ENCODE measurements around the gene ANKRD1. TPM values are rescaled to one million over a fixed set of nuclear protein-coding genes. Genes with fewer than 3 reads are reported as not detected.

The ANKRD1 gene
- 0.11 and 0.13 TPM in 2 replicates for total RNA-seq (2021)
- long read RNA-seq = 0 reads

DNA sequence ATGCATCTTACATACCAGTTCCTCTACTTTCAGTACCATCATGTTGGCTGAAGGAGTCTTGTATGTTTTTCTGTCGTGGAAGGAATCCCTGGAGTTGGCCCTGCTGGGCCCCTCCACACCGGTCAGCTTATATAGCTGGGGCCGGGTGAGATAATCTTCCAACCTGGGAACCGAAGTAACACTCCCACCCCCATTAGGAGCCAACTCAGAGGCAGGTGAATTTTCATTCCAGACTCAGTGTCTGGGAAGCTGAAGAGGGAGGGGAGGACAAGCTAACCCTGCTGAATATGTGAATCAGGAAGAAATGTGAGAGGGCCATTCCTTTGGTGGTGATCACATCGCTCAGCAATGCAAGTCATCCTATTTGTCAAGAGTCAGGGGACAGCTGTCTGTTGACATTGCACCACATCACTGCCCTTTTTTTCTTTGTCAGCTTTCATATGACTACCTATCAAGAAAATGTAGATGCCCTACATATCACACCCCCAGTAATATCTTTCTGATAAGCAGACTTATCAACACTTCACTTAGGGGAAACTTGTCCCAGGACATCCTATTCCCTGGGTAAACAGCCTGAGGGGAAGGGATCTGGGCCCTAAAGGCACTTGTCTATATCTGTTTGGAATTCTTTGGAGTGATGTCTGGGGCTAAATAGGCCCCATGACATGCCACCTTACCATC, at the start of gene ANKRD1:
ANKRD1 (minus strand) TSS at position 102 of the 681 bp plus-strand sequence; CDS start at position 42, 60 bp downstream.
- peaks cover 85% of the 10 kb centered on the region for H3K27me3 ChIP-seq (ENCODE audit: insufficient read depth, low read length)
- H3K14ac ChIP-seq (ENCODE audit: insufficient read depth, low read length) = no peak within 1 kb of the TSS
- H2BK120ac ChIP-seq (ENCODE audit: low read depth, low read length, poor library complexity, severe bottlenecking) = no peak within 1 kb of the TSS
- no peak within 1 kb of the TSS for H3K56ac ChIP-seq (ENCODE audit: insufficient read length, low read depth, low read length)
- Mint-ChIP-seq H3K36me3 (ENCODE audit: insufficient read depth in 1 of 3, low read depth in 3 of 3) (no peaks in the 10 kb centered on the region; a peak in 1 of 7 replicates), H3K9me3 (peaks cover 0 to 6% of the 10 kb centered on the region in 2 experiments; a peak in 2 of 5 replicates), H3K4me3 (no peak within 1 kb of the TSS), H3K27me3 (ENCODE audit: low read depth) (peaks cover 100% of the 10 kb centered on the region), H3K27ac (no peak within 1 kb of the TSS), H3K4me1 (peaks cover 20 to 32% of the 10 kb centered on the region in 2 experiments)
- no peak within 1 kb of the TSS for H4K91ac ChIP-seq (ENCODE audit: insufficient read length, low read depth, low read length)
- no peak within 1 kb of the TSS for H3K27ac ChIP-seq (ENCODE audit: insufficient read length, low read depth, low read length)
- no peaks in the 10 kb centered on the region for H3K79me2 ChIP-seq (ENCODE audit: insufficient read depth, low read length)
- H2BK12ac ChIP-seq (ENCODE audit: insufficient read length, low read depth, low read length) = no peak within 1 kb of the TSS
- no peaks in the 10 kb centered on the region for H3K4me1 ChIP-seq (ENCODE audit: insufficient read depth, low read length)
- WGBS (ENCODE audit: extremely low coverage, insufficient read length, low lambda C conversion rate) = no CpG with 5 or more reads among the region's 5 CpGs
- H3K79me1 ChIP-seq (ENCODE audit: insufficient read depth, low read depth, low read length, poor library complexity, severe bottlenecking) = no peaks in the 10 kb centered on the region
- no peak within 1 kb of the TSS for H2AFZ ChIP-seq (ENCODE audit: low read length)
- peak within 1 kb of the TSS; percentile 24 for H3T11ph ChIP-seq (ENCODE audit: low read length)
- H4K8ac ChIP-seq (replicated peaks; ENCODE audit: insufficient read length, low read depth, low read length) = no peak within 1 kb of the TSS
- no peak within 1 kb of the TSS for H3K9ac ChIP-seq (ENCODE audit: extremely low read depth, insufficient read length, low read length)
- no peaks in the 10 kb centered on the region for H4K20me1 ChIP-seq (ENCODE audit: control insufficient read depth, insufficient read depth, insufficient read length)
- H3K23me2 ChIP-seq (ENCODE audit: insufficient read length, low read depth, low read length, poor library complexity, severe bottlenecking) = no peaks in the 10 kb centered on the region
- H3K4ac ChIP-seq (ENCODE audit: low read depth, low read length) = no peak within 1 kb of the TSS
- DNase-seq = peak; percentile 76
- no peak within 1 kb of the TSS for H2BK20ac ChIP-seq (ENCODE audit: low read depth, low read length, poor library complexity, severe bottlenecking)
- no peak within 1 kb of the TSS for H2BK5ac ChIP-seq (ENCODE audit: insufficient read length, low read length)
- no peak within 1 kb of the TSS for H3K23ac ChIP-seq (ENCODE audit: insufficient read length, low read depth, low read length)
- H3K9me3 ChIP-seq (ENCODE audit: control insufficient read depth, low read depth, low read length) = no peaks in the 10 kb centered on the region
- H2AK5ac ChIP-seq (ENCODE audit: insufficient read length, low read length) = no peak within 1 kb of the TSS
- H3K4me2 ChIP-seq (ENCODE audit: insufficient read depth, insufficient read length, low read length) = no peak within 1 kb of the TSS
- no peak within 1 kb of the TSS for H2BK15ac ChIP-seq (ENCODE audit: low read depth, low read length)
- H3K18ac ChIP-seq (ENCODE audit: insufficient read length, low read depth, low read length) = no peak within 1 kb of the TSS
- TF ChIP-seq, protein P1, sequence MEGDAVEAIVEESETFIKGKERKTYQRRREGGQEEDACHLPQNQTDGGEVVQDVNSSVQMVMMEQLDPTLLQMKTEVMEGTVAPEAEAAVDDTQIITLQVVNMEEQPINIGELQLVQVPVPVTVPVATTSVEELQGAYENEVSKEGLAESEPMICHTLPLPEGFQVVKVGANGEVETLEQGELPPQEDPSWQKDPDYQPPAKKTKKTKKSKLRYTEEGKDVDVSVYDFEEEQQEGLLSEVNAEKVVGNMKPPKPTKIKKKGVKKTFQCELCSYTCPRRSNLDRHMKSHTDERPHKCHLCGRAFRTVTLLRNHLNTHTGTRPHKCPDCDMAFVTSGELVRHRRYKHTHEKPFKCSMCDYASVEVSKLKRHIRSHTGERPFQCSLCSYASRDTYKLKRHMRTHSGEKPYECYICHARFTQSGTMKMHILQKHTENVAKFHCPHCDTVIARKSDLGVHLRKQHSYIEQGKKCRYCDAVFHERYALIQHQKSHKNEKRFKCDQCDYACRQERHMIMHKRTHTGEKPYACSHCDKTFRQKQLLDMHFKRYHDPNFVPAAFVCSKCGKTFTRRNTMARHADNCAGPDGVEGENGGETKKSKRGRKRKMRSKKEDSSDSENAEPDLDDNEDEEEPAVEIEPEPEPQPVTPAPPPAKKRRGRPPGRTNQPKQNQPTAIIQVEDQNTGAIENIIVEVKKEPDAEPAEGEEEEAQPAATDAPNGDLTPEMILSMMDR (conservative IDR thresholded peaks at IDR 0.05) = no peak
- no peak within 1 kb of the TSS for H4K5ac ChIP-seq (ENCODE audit: insufficient read length, low read depth, low read length)
